Measurements from ENCODE around the gene ST6GALNAC3.

- TF ChIP-seq CTCF (conservative IDR thresholded peaks at IDR 0.05; ENCODE audit: low read length) (no peak), EZH2phosphoT487 (IDR thresholded peaks at IDR 0.05; ENCODE audit: borderline replicate concordance) (no peak)
These were observed 211.1 kb downstream of the ST6GALNAC3 start for GRCh38 chr1:76285578-76286135.

Measured in Loucy (cell line).